Neuronal stem cell (in vitro differentiated cells): ENCODE results near the gene TSHZ2.

ENCODE experiments used
- DNase-seq: peaks from one replicate; pipeline ENCODE4 v3.0.0-alpha.2; 2013; ENCODE audit warnings: low spot score
- H2AFZ ChIP-seq: one replicate; pipeline ENCODE4 v1.6.1; 2013; ENCODE audit warnings: mild to moderate bottlenecking, low read length, inconsistent platforms
- H2AK5ac ChIP-seq: 2 replicates; pipeline ENCODE4 v1.6.1; 2013; ENCODE audit warnings: low read depth, mild to moderate bottlenecking, inconsistent platforms, low read length, moderate library complexity, mixed read lengths
- H2BK120ac ChIP-seq: 2 replicates; pipeline ENCODE4 v1.6.1; 2013; ENCODE audit warnings: low read depth, mild to moderate bottlenecking, inconsistent platforms, low read length, moderate library complexity, mixed read lengths
- H2BK12ac ChIP-seq: one replicate; pipeline ENCODE4 v1.6.1; 2013; ENCODE audit warnings: low read length, inconsistent platforms
- H2BK15ac ChIP-seq: 2 replicates; pipeline ENCODE4 v1.6.1; 2013; ENCODE audit warnings: mild to moderate bottlenecking, low read length, inconsistent platforms, mixed read lengths
- H2BK5ac ChIP-seq: one replicate; pipeline ENCODE4 v1.6.1; 2013; ENCODE audit warnings: inconsistent platforms, mild to moderate bottlenecking, low read length, moderate library complexity
- H3K14ac ChIP-seq: one replicate; pipeline ENCODE4 v1.6.1; 2013; ENCODE audit warnings: low read length, inconsistent platforms
- H3K18ac ChIP-seq: 2 replicates; pipeline ENCODE4 v1.6.1; 2013; ENCODE audit warnings: low read length, inconsistent platforms
- H3K23ac ChIP-seq: 2 replicates; pipeline ENCODE4 v1.6.1; 2013; ENCODE audit warnings: low read depth, mild to moderate bottlenecking, mixed read lengths, low read length, inconsistent platforms; ENCODE audit not compliant: poor library complexity
- H3K27ac ChIP-seq: replicated peaks from 3 replicates; pipeline ENCODE4 v1.5.1; 2013; ENCODE audit warnings: low read length, inconsistent platforms
- H3K27me3 ChIP-seq, 3 experiments: 2 replicates each; pipeline ENCODE4 v1.6.1; 2013; ENCODE audit warnings: low read length in 3 of 3, mild to moderate bottlenecking in 2 of 3, inconsistent platforms in 1 of 3, low read depth in 1 of 3, mixed read lengths in 1 of 3, moderate library complexity in 1 of 3; ENCODE audit not compliant: control insufficient read depth in 3 of 3, insufficient read depth in 3 of 3
- H3K36me3 ChIP-seq, 2 donors: replicated peaks in 1 of 2; 2 replicates each; pipeline ENCODE4 v1.6.1; 2013; ENCODE audit warnings: low read length in 2 of 2; ENCODE audit not compliant: control insufficient read depth in 2 of 2, insufficient read depth in 2 of 2
- H3K4ac ChIP-seq: 2 replicates; pipeline ENCODE4 v1.6.1; 2013; ENCODE audit warnings: inconsistent platforms, mild to moderate bottlenecking, low read length, moderate library complexity
- H3K4me1 ChIP-seq, 2 donors: 1 replicate in 1 of 2; 2 replicates in 1 of 2; pipeline ENCODE4 v1.6.1; 2013; ENCODE audit warnings: low read length in 2 of 2, low read depth in 1 of 2; ENCODE audit not compliant: control insufficient read depth in 2 of 2, insufficient read depth in 1 of 2
- H3K4me2 ChIP-seq: one replicate; pipeline ENCODE4 v1.6.1; 2013; ENCODE audit warnings: mild to moderate bottlenecking, low read length, inconsistent platforms; ENCODE audit not compliant: insufficient read depth, poor library complexity, severe bottlenecking
- H3K4me3 ChIP-seq, 2 donors: 2 replicates each; pipeline ENCODE4 v1.5.1; 2013; ENCODE audit warnings: low read length in 2 of 2, mild to moderate bottlenecking in 2 of 2, inconsistent platforms in 1 of 2, moderate library complexity in 1 of 2
- H3K79me1 ChIP-seq: one replicate; pipeline ENCODE4 v1.6.1; 2013; ENCODE audit warnings: low read depth, mild to moderate bottlenecking, inconsistent platforms, low read length, moderate library complexity
- H3K9ac ChIP-seq: one replicate; pipeline ENCODE4 v1.6.1; 2013; ENCODE audit warnings: mild to moderate bottlenecking, low read depth, low read length, inconsistent platforms; ENCODE audit not compliant: poor library complexity
- H3K9me3 ChIP-seq, 2 donors: replicated peaks in 1 of 2; 2 replicates each; pipeline versions ENCODE3 to v1.6.1; 2013; ENCODE audit warnings: low read length in 2 of 2, mild to moderate bottlenecking in 2 of 2, inconsistent platforms in 1 of 2, low read depth in 1 of 2, mixed read lengths in 1 of 2, moderate library complexity in 1 of 2; ENCODE audit not compliant: control insufficient read depth in 2 of 2, insufficient read depth in 1 of 2
- H4K8ac ChIP-seq: one replicate; pipeline ENCODE4 v1.6.1; 2013; ENCODE audit warnings: low read depth, mild to moderate bottlenecking, inconsistent platforms, low read length, moderate library complexity
- H4K91ac ChIP-seq: one replicate; pipeline ENCODE4 v1.6.1; 2013; ENCODE audit warnings: low read length, low read depth, mild to moderate bottlenecking, inconsistent platforms; ENCODE audit not compliant: poor library complexity
- WGBS, 2 donors: extraction: QIAGEN DNeasy Blood & Tissue Kit; methylation state at CpG; one replicate each; pipeline ENCODE4 v1.1.7; 2013; ENCODE audit warnings: missing lambda C conversion rate in 2 of 2, mixed read lengths in 1 of 2; ENCODE audit not compliant: insufficient read length in 2 of 2, insufficient replicate concordance in 1 of 2; ENCODE audit errors: extremely low coverage in 2 of 2; 5-methylcytosine and 5-hydroxymethylcytosine counted together

Gene TSHZ2

DNA sequence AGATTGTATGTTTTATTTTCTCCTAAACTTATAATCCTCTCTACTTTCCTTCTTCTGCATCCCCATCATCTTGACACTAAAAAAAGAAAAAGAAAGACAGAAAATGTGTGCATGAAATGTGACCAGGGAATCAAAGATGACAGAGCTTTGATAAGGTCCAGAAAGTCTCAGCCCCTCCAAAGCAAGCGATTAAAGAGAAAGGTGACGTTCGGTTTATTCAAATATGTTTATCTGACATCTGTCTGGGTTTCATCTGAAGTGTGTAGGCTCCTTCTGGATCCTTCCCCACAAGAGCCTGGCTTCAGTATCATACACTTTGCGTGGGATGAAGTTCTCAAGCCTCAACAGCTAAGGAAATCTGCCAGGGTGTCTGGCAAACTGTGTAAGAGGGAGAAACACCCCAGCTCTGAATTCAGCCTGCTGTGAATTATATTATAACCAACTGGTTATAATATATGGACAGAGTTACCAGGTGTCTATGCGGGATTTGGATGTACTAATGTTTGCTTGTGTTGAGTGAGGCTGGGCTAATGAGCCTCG lies 358.5 kb downstream of the TSHZ2 start:
- no CpG with 5 or more reads among the region's 6 CpGs for WGBS, 2 donors
- Histone ChIP-seq H3K9me3 (peaks cover 0 to 7% of the 10 kb centered on the region in 2 donors), H2BK12ac (no peak overlapping the region), H4K91ac (no peak overlapping the region), H3K4me1 (peaks cover 0 to 26% of the 10 kb centered on the region in 2 donors), H3K79me1 (no peaks in the 10 kb centered on the region), H2AFZ (peak overlapping the region; percentile 81), H3K23ac (no peak overlapping the region), H2BK5ac (no peak overlapping the region), H3K4me3 (no peak overlapping the region), H3K18ac (no peak overlapping the region), H3K4me2 (no peak overlapping the region), H2BK15ac (no peak overlapping the region), H3K36me3 (no peaks in the 10 kb centered on the region), H3K14ac (no peak overlapping the region), H3K27ac (no peak overlapping the region), H3K9ac (no peak overlapping the region), H3K27me3 (no peaks in the 10 kb centered on the region), H2AK5ac (no peak overlapping the region), H2BK120ac (no peak overlapping the region), H3K4ac (no peak overlapping the region), H4K8ac (no peak overlapping the region)
- no peak for DNase-seq

DNA sequence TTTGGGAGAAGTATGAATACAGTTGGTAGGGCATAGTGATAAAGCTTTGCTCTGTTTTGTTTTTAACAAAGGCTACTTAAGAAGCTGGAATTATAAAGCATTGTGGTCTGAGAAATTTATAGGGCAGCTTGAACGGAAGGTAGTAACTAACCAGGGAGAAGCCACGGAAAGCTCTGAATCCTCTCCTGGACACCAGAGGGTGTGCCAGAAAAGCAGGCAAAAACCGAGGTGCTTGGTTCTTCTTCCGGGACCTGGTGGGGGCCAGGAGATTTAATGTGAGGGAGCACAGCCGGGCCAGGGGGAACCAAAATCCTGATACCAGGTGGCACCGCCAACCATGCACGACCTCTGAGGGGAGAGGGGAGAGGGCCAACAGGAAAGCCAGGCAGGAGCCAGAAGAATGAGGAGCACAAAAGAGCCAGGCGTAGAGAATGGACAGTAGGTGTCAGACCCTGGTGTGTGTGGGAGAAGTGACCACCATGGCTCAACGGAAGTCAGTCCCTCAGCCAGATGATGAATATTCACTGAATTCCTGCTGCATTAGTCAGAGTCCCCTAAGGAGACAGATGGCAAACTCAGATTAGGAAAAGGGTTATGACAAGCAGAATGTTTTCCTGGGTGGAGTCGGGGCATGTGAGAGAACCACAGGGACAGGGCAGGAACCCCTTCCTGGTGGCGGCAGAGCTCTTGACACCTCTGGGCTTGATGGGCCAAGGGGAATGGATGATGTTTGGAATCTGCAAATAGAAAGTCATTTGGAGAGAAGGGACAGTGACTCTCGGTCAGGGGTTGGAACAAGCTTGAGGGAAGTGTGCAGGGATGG lies 359.2 kb downstream of the TSHZ2 start:
- Histone ChIP-seq H4K91ac (no peak overlapping the region), H3K9ac (peak overlapping the region; percentile 33), H3K4me3 (no peak overlapping the region), H3K23ac (no peak overlapping the region), H3K9me3 (peaks cover 0 to 7% of the 10 kb centered on the region in 2 donors), H3K36me3 (no peaks in the 10 kb centered on the region), H3K14ac (no peak overlapping the region), H2AFZ (peak overlapping the region; percentile 81), H2BK12ac (no peak overlapping the region), H3K18ac (no peak overlapping the region), H2BK15ac (no peak overlapping the region), H2BK5ac (no peak overlapping the region), H3K4me2 (no peak overlapping the region), H2BK120ac (no peak overlapping the region), H3K4ac (no peak overlapping the region), H3K4me1 (peaks cover 0 to 26% of the 10 kb centered on the region in 2 donors), H3K27ac (no peak overlapping the region), H2AK5ac (peak overlapping the region; percentile 38), H3K79me1 (no peaks in the 10 kb centered on the region), H3K27me3 (no peaks in the 10 kb centered on the region), H4K8ac (no peak overlapping the region)
- WGBS, 2 donors = no CpG with 5 or more reads among the region's 12 CpGs
- no peak for DNase-seq

DNA sequence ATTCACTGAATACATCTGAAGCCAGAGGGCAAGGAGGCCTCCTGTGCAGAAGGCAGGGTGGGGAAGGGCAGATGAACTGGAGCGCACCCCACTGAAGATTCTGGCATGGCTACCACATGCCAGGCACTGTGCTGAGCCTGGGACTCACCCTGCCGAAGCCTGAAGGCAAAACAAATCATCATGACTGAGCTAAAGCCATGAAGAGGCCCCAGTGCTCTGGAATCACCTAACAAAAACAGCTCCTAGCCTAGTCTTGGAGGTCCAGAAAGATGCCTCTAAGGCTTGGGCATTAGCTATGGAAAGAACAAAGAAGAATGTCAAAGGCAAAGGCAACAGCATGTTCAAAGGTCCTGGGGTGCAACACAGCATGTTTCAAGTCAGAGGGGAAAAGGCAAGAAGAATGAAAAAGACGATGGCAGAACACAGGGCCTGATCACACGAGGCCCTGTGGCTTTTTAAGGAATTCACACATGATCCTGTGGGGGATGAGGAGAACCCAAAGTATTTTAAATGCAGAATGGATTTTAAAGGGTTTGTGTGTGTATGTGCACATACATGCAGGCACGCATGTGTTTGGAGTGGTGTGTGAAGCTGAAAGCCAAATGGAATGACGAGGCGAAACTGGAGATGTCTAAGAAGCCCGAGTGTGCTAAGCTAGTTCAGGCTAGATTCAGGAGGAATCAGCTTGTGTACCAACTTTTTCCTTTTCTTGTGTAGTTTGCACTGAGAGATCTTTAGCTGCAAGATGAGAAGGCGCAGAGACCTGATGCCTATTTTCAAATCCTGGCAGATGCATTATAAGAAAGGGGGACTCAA lies 360.1 kb downstream of the TSHZ2 start:
- no peak for DNase-seq
- Histone ChIP-seq H3K36me3 (no peaks in the 10 kb centered on the region), H3K4me3 (no peak overlapping the region), H3K9me3 (peaks cover 0 to 7% of the 10 kb centered on the region in 2 donors), H3K27me3 (no peaks in the 10 kb centered on the region), H2AK5ac (peak overlapping the region; percentile 38), H4K8ac (no peak overlapping the region), H3K9ac (peak overlapping the region; percentile 33), H2BK12ac (no peak overlapping the region), H3K4me1 (peaks cover 0 to 26% of the 10 kb centered on the region in 2 donors), H2BK5ac (no peak overlapping the region), H3K4me2 (no peak overlapping the region), H2BK120ac (no peak overlapping the region), H3K27ac (no peak overlapping the region), H2BK15ac (no peak overlapping the region), H2AFZ (no peak overlapping the region), H3K14ac (no peak overlapping the region), H3K79me1 (no peaks in the 10 kb centered on the region), H4K91ac (no peak overlapping the region), H3K4ac (no peak overlapping the region), H3K23ac (no peak overlapping the region), H3K18ac (no peak overlapping the region)
- WGBS, 2 donors = no CpG with 5 or more reads among the region's 9 CpGs

DNA sequence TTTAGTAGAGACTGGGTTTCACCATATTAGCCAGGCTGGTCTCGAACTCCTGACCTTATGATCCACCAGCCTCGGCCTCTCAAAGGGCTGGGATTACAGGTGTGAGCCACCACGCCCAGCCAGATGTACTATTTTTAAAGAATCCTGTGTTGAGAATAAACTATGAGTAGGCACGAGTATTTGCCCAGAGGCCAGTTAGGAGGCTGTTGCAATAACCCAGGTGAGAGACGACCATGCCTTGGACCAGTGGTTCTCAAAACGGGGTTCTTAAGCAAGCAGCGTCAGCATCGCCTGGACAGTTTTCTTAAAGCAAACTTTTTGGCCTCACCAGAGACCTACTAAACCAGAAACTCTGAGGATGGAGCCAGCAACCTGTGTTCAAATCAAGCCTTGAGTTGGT lies 362.7 kb downstream of the TSHZ2 start:
- H3K4ac ChIP-seq = no peak overlapping the region
- no peak overlapping the region for H2BK120ac ChIP-seq
- H2AK5ac ChIP-seq = no peak overlapping the region
- H3K9me3 ChIP-seq = peaks cover 0 to 7% of the 10 kb centered on the region in 2 donors
- H3K9ac ChIP-seq = no peak overlapping the region
- no peaks in the 10 kb centered on the region for H3K27me3 ChIP-seq
- H3K18ac ChIP-seq = no peak overlapping the region
- peaks cover 3 to 20% of the 10 kb centered on the region in 2 donors for H3K4me1 ChIP-seq
- no peak overlapping the region for H2BK5ac ChIP-seq
- no peak overlapping the region for H3K4me3 ChIP-seq
- H3K4me2 ChIP-seq = no peak overlapping the region
- H3K23ac ChIP-seq = no peak overlapping the region
- no peak overlapping the region for H2BK15ac ChIP-seq
- H2BK12ac ChIP-seq = no peak overlapping the region
- no peak overlapping the region for H3K27ac ChIP-seq
- H3K79me1 ChIP-seq = no peaks in the 10 kb centered on the region
- no peak overlapping the region for H2AFZ ChIP-seq
- DNase-seq = no peak
- no peak overlapping the region for H4K91ac ChIP-seq
- H3K36me3 ChIP-seq = no peaks in the 10 kb centered on the region
- WGBS, 2 donors = no CpG with 5 or more reads among the region's 8 CpGs
- no peak overlapping the region for H3K14ac ChIP-seq
- H4K8ac ChIP-seq = no peak overlapping the region
